Measurements from ENCODE around the gene TFB2M. TPM values are rescaled to one million over a fixed set of nuclear protein-coding genes. Genes with fewer than 3 reads are reported as not detected.
A peak's percentile ranks its signal among the peaks of the same experiment; 100 is the strongest.

Gene TFB2M
- total and polyA plus RNA-seq, 2 of the 13 experiments (the other 11 are each of a cell fraction or from before 2014, with no cell fraction given) = 15.7 to 31.4 TPM

DNA sequence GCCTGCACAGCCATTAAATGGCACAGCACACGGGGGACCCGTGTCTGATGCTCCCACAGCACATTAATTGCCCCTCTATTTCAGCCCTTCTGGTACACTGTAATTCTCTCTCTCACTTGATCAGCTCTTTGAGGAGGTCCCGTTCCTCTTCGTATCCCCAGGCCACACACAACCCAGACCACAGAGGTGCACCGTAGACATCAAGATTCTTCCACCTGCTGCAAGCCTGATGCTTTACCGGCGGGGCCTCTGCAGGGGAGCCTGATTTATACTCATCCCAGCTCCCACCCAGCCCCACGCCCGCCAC is 59.7 kb downstream of the TFB2M start (continued):
- TF ChIP-seq MYNN (CRISPR knock-in tag; IDR thresholded peaks at IDR 0.05; ENCODE audit: low read depth) = no peak
- TF ChIP-seq ZBTB21 (CRISPR knock-in tag; IDR thresholded peaks at IDR 0.05) = no peak
- TF ChIP-seq, protein P1, sequence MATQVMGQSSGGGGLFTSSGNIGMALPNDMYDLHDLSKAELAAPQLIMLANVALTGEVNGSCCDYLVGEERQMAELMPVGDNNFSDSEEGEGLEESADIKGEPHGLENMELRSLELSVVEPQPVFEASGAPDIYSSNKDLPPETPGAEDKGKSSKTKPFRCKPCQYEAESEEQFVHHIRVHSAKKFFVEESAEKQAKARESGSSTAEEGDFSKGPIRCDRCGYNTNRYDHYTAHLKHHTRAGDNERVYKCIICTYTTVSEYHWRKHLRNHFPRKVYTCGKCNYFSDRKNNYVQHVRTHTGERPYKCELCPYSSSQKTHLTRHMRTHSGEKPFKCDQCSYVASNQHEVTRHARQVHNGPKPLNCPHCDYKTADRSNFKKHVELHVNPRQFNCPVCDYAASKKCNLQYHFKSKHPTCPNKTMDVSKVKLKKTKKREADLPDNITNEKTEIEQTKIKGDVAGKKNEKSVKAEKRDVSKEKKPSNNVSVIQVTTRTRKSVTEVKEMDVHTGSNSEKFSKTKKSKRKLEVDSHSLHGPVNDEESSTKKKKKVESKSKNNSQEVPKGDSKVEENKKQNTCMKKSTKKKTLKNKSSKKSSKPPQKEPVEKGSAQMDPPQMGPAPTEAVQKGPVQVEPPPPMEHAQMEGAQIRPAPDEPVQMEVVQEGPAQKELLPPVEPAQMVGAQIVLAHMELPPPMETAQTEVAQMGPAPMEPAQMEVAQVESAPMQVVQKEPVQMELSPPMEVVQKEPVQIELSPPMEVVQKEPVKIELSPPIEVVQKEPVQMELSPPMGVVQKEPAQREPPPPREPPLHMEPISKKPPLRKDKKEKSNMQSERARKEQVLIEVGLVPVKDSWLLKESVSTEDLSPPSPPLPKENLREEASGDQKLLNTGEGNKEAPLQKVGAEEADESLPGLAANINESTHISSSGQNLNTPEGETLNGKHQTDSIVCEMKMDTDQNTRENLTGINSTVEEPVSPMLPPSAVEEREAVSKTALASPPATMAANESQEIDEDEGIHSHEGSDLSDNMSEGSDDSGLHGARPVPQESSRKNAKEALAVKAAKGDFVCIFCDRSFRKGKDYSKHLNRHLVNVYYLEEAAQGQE (IDR thresholded peaks at IDR 0.05; ENCODE audit: borderline replicate concordance in 1 of 2, low read depth in 1 of 2, low read length in 2 of 2) = no peak
- TF ChIP-seq USF2 (IDR thresholded peaks at IDR 0.05; ENCODE audit: low read depth, low read length) = no peak
- TF ChIP-seq USF2 (CRISPR knock-in tag; IDR thresholded peaks at IDR 0.05; ENCODE audit: borderline replicate concordance) = no peak
- no peak for TF ChIP-seq NRL (CRISPR knock-in tag; IDR thresholded peaks at IDR 0.05; ENCODE audit: borderline replicate concordance)
- TF ChIP-seq, protein P2, sequence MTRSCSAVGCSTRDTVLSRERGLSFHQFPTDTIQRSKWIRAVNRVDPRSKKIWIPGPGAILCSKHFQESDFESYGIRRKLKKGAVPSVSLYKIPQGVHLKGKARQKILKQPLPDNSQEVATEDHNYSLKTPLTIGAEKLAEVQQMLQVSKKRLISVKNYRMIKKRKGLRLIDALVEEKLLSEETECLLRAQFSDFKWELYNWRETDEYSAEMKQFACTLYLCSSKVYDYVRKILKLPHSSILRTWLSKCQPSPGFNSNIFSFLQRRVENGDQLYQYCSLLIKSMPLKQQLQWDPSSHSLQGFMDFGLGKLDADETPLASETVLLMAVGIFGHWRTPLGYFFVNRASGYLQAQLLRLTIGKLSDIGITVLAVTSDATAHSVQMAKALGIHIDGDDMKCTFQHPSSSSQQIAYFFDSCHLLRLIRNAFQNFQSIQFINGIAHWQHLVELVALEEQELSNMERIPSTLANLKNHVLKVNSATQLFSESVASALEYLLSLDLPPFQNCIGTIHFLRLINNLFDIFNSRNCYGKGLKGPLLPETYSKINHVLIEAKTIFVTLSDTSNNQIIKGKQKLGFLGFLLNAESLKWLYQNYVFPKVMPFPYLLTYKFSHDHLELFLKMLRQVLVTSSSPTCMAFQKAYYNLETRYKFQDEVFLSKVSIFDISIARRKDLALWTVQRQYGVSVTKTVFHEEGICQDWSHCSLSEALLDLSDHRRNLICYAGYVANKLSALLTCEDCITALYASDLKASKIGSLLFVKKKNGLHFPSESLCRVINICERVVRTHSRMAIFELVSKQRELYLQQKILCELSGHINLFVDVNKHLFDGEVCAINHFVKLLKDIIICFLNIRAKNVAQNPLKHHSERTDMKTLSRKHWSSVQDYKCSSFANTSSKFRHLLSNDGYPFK (CRISPR knock-in tag; IDR thresholded peaks at IDR 0.05; ENCODE audit: borderline replicate concordance) = 0 out of 2 replicates have a peak, but pooled peaks have one; percentile 30
- no peak for TF ChIP-seq U2AF1 (optimal IDR thresholded peaks at IDR 0.05; ENCODE audit: low read depth, low read length)
